Pulmonary artery endothelial cell (primary cell): ENCODE data around the gene KDM8. TPM values are rescaled to one million over a fixed set of nuclear protein-coding genes. Genes with fewer than 3 reads are reported as not detected.

Experiments
- DNase-seq: peaks from one replicate; pipeline ENCODE4 v3.0.0-alpha.2; 2011; ENCODE audit warnings: low read depth, low spot score
- total RNA-seq: library from RNA; depleted of rRNA; stranded (reverse); fragments of >200 nt; gene quantifications from 2 replicates; pipeline ENCODE4 v1.2.3, GENCODE V29; 2014

Gene KDM8
- total RNA-seq, 1 donor from 2014 or later = 2.0 TPM

DNA sequence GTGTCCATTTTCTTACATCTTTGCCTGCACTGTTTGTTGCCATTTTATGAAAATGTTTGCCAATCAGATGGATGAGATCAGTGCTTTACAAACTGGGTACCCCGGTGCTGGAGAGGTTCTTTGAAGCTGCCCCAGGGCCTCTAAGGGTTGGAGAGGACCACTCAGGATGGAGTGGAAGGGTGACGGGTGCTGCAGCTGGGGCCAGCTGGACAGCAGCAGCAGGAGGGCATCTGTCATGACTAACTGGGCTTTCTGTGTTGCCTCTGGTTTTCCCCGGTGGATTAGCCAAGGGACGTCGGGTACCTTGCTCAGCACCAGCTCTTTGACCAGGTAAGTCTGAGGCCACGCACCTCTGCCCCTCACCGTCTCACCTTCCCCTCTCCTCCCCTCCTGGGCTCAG, 12.3 kb downstream of the KDM8 start:
- no peak for DNase-seq

DNA sequence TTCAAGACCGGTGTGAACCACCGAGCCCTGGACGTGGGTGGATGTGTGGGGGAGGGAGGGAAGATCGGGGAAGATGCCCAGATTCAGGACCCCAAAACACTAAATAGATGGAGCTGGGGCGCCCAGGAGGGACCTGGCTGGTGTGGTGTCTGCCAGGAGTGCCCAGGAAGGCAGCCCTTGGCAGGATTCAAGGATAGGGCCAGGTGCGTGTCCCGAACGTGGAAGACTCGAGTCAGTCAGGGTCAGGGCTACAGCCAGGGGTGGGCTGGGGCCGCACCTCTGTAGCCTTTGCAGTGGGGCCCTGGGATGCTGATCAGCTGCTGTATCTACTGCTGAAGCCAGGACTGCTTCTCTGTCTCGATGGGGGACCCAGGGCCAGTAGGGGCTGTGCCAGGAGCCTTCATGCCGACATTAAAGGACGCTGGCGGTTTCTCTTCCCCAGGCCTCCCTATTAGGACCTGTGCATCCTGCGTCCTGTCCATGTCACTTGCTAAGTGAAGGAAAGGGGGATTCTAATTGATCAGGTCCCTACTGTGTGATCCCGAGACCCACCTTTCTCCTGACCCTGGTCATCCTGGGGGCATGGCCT, 13.1 kb downstream of the KDM8 start:
- DNase-seq = no peak

DNA sequence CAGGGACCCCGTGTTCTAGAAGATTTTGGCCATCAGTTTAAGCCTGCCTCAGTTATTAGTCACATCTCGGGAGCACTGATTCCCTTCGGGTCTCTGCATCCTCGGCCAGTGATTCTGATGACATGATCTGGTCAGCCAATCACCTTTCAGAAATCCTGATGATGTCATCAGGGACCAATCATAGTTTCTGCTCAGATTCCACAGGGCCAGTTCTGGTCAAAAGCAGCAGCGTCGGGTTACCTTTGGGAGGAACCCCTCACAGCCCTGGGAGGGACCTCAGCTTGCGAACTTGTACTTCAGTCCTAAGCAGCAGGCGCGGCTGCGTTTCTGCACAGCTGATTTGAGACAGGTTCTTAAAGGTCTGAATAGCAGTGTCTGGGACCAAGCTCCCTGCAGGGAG, 13.9 kb downstream of the KDM8 start:
- no peak for DNase-seq

- DNase-seq = no peak
These were observed 15.4 kb downstream of the KDM8 start for GRCh38 chr16:27218756-27219155.

- DNase-seq = no peak
These were observed 15.8 kb downstream of the KDM8 start for GRCh38 chr16:27219161-27219560.

DNA sequence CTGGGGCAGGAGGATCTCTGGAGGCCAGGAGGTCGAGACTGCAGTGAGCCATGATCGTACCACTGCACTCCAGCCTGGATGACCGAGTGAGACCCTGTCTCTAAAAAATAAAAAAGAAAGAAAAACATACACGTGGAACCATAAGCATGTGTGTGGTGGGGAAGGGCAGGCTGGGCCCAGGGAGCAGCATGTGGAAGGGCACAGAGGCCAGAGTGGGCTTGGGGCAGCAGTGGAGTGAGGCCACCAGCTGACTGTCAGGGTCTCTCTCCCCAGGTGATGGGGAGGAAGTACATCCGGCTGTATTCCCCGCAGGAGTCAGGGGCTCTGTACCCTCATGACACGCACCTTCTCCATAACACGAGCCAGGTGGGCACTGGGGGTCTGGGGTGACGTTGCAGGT, 16.8 kb downstream of the KDM8 start:
- DNase-seq = no peak

DNA sequence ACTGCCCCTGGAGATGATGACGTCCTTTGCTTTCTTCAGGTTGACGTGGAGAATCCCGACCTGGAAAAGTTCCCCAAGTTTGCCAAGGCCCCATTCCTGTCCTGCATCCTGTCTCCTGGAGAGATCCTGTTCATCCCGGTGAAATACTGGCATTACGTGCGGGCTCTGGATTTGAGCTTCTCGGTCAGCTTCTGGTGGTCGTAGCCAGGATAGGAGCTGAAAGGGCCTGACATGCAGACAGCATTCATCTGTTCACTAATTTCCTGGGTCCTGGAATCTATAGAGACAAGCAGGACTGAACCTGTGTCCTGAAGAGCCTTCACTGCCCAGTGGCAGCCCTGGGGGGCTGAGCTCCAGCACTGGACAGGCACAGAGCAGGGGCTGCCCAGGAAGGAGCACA, 17.2 kb downstream of the KDM8 start:
- no peak for DNase-seq

DNA sequence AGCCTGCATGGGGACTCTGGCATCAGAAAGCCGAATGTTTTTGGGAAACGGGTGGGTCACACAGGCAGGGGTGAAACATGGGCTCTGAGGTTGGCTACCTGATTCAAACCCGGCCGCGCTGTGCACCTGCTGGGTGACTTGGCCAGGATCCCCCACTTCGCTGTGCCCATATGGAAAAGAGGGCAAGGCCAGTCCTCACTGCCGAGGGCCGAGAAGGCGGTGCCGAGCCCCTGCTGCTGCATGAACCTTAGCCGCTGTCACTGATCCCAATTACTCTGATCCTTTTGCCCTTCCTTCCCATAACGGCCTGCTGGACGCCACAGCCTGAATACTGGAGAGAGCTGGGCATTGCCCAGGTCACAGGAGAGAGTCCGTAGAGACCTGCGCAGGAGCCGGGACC, 17.7 kb downstream of the KDM8 start:
- DNase-seq = no peak

- no peak for DNase-seq
These were observed 18.4 kb downstream of the KDM8 start for GRCh38 chr16:27221576-27222248.

DNA sequence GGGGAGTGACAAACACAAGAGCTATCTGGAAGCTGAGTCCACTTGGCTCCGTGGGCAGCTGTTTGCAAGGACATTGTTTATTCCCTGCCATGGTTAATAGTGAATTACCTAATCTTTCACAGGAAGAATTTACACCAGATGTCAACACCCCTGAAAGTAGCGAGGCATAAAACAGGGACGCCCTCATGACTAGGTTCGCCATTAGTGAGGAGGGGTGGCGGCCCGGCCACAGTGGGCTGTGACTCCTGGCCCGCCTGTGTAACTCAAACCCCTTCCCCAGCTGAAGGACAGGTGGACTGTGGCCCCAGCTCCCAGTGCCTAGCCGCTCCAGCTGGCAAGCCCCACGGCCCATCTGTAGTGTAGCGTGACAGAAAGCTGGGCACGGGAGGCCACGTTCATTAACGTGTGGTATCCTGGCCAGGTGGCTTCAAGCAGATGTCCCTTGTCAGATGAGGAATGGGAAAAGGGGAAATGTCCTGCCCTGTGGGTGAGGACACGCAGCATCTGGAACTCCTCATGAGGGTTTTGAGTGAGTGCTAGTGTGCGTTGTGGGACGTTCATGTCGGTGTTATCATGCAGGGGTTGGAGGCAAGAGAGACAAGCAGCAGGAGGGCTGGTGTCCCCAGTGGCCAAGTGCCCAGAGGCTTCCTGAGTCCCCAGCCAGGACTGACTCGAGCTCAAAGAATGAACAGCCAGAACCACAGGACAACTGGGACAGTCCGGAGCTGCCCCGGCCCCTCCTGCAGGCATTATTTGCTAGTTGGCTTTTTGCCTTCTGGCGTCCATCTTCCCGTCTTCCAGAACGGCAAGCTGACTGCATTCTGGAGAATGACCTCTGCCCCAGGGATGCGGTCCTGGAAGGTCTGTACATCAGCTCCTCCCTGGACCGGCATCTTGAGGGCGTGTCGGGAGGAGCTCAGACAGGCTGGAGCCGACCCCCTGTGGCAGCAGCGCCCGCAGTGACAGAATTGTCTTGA, 19.2 kb downstream of the KDM8 start:
- no peak for DNase-seq

GRCh38 chr16:27223226-27223610, 19.9 kb downstream of the KDM8 start:
- no peak for DNase-seq

DNA sequence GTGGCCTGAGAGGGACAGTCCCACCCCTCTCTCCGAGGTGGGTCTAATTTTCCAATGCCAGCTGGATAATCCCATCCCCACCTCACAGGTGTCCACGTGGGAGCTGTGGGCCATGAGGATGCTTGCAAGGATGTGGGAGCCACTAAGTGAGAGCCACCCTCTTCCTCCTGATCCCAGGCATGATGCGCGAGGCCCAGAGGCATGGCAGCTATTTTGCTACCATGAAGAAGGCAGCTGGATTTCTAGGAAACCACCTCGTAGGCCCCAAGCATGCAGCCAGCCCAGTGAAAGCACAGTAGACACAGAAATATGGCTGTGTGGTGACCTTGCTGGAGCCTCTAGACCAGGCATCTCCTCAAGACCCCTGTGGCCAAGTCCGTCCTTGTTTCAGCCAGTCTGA, 20.4 kb downstream of the KDM8 start:
- no peak for DNase-seq

GRCh38 chr16:27224271-27224737, 21.0 kb downstream of the KDM8 start:
- no peak for DNase-seq

DNA sequence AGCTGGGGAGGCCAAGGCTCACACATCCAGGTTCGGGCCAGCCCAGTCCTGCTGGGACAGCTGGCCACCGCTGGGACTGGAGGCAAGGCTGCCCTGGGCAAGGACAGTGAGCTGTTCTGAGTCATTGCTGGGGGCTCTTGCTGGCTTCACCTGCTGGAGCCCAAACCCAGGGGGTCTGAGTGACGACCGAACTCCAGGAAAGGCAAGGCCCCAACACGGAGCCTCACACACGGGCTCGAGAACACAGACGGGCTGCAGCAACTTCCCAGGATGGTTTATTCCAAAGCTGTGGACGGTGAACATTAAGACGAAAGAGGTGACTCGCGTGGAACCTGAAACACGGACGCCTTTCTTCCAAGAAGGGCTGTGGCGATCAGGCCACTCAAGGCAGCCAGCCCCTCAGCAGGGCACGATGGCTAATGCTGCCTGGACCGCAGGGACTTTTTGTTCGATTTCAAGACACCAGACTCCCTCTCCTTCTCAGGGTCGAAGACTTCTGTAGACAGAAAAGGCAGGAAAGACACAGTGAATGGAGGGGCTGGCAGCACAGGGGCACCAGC, 21.5 kb downstream of the KDM8 start:
- DNase-seq = no peak

- no peak for DNase-seq
These were observed 22.4 kb downstream of the KDM8 start for GRCh38 chr16:27225536-27226360.

DNA sequence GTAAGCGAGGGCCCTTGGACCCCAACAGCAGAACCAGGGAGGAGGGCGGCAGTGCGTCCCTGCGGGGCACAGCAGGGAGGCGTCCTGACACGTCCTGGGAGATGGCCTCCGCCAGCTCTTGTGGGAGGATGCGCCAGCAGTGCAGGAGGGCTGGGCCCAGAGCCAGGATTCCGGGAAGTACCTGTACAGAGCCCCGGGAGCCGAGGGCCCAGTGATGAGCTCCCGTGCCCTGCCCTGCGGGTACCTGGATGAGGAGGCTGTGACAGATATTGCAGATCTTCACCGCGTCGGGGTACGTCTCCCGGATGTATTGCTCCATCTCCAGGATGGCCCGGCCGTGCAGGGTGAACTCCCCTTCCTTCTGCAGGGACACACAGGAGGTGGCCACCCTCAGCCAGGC, 23.1 kb downstream of the KDM8 start:
- DNase-seq = no peak

GRCh38 chr16:27226976-27227705, 23.8 kb downstream of the KDM8 start:
- DNase-seq = no peak

GRCh38 chr16:27228045-27228444, 24.7 kb downstream of the KDM8 start:
- DNase-seq = no peak

DNA sequence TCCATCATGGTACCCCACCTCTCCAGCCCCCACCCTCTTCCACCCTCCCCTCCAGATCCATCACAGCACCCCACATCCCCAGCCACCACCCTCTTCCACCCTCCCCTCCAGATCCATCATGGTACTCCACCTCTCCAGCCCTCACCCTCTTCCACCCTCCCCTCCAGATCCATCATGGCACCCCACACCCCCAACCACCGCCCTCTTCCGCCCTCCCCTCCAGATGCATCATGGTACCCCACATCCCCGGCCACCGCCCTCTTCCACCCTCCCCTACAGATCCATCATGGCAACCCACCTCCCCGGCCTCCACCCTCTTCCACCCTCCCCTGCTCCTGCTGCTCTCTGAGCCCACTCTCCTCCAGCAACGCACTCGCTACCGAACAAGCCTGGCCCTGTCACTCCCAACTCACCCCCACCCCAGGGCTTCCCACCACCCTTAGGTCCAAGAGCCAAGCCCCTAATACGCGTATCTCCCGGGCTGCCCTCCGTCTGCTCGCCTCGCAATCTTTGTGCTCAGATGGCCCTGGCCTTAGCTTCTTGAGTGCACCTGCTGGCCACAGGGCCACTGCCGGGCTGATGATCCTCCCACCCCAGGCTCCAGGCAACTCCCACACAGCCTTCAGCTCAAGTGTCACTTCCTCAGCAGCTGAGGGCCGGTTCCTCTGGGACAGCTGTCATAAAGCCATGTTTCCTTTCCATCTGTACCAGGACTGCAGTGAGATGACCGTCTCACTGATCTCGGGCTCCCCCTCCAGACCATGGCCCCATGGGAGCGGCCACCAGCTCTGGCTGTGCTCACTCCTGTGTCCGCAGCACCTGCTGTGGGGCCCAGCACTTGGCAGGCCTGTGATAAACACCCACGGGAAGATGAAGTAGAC, 25.5 kb downstream of the KDM8 start:
- DNase-seq = no peak
